ENCODE data around the gene CMYA5. TPM values are rescaled to one million over a fixed set of nuclear protein-coding genes. Genes with fewer than 3 reads are reported as not detected.

CMYA5 gene
- total and polyA plus RNA-seq, 9 of the 15 experiments (the other 6 are each of a cell fraction or from before 2014, with no cell fraction given), result 0.18 to 1.1 (median 0.32) TPM

GRCh38 chr5:79809743-79810142, 120.1 kb downstream of the CMYA5 start (continued):
- TF ChIP-seq MYBL2 (IDR thresholded peaks at IDR 0.05; ENCODE audit: low read depth) (no peak), MYBL2 (CRISPR knock-in tag; IDR thresholded peaks at IDR 0.05; ENCODE audit: borderline replicate concordance) (no peak), CBFA2T3 (IDR thresholded peaks at IDR 0.05) (peak; percentile 34; the same call in 1 of the 2 replicates), SUPT5H (IDR thresholded peaks at IDR 0.05) (no peak), ZNF740 (CRISPR knock-in tag; IDR thresholded peaks at IDR 0.05) (no peak), ZNF740 (tag; IDR thresholded peaks at IDR 0.05) (no peak), RAD51 (IDR thresholded peaks at IDR 0.05; ENCODE audit: borderline replicate concordance, low read depth) (no peak), ARID4B (CRISPR knock-in tag; IDR thresholded peaks at IDR 0.05) (no peak), ZNF707 (CRISPR knock-in tag; conservative IDR thresholded peaks at IDR 0.05) (no peak), PBX2 (CRISPR knock-in tag; IDR thresholded peaks at IDR 0.05; ENCODE audit: low read depth) (no peak), PBX2 (tag; conservative IDR thresholded peaks at IDR 0.05; ENCODE audit: low read depth) (peak; percentile 57), PHF20 (IDR thresholded peaks at IDR 0.05; ENCODE audit: partially characterized antibody) (no peak), ZBTB9 (CRISPR knock-in tag; IDR thresholded peaks at IDR 0.05) (no peak)

All from K562 (cell line).